Ishikawa (cell line): ENCODE measurements around the gene CD37.

Experiments used
- CEBPB ChIP-seq: IDR thresholded peaks from 2 replicates; pipeline ENCODE4 v1.6.1; 2012
- CREB1 ChIP-seq: IDR thresholded peaks from 2 replicates; pipeline ENCODE4 v1.6.1; 2012; ENCODE audit warnings: low read depth
- EGR1 ChIP-seq: IDR thresholded peaks from 2 replicates; pipeline ENCODE4 v1.6.1; 2012
- EP300 ChIP-seq: IDR thresholded peaks from 2 replicates; pipeline ENCODE4 v1.6.1; 2012; ENCODE audit warnings: borderline replicate concordance
- FOXM1 ChIP-seq: IDR thresholded peaks from 2 replicates; pipeline ENCODE4 v1.6.1; 2012; ENCODE audit warnings: low read depth, borderline replicate concordance
- MAX ChIP-seq: IDR thresholded peaks from 2 replicates; pipeline ENCODE4 v1.6.1; 2012
- NFIC ChIP-seq: IDR thresholded peaks from 2 replicates; pipeline ENCODE4 v1.6.1; 2012
- RAD21 ChIP-seq: IDR thresholded peaks from 2 replicates; pipeline ENCODE4 v1.6.1; 2012; ENCODE audit warnings: low read depth
- REST ChIP-seq: IDR thresholded peaks from 2 replicates; pipeline ENCODE4 v1.6.1; 2012; ENCODE audit warnings: low read depth, mild to moderate bottlenecking
- TAF1 ChIP-seq: IDR thresholded peaks from 2 replicates; pipeline ENCODE4 v1.6.1; 2012; ENCODE audit warnings: low read depth, mild to moderate bottlenecking
- TCF12 ChIP-seq: IDR thresholded peaks from 2 replicates; pipeline ENCODE4 v1.6.1; 2012; ENCODE audit warnings: low read depth
- TEAD4 ChIP-seq: IDR thresholded peaks from 2 replicates; pipeline ENCODE4 v1.6.1; 2012
- USF1 ChIP-seq: IDR thresholded peaks from 2 replicates; pipeline ENCODE4 v1.6.1; 2012
- YY1 ChIP-seq: IDR thresholded peaks from 2 replicates; pipeline ENCODE4 v1.6.1; 2012; ENCODE audit warnings: low read depth
- ZBTB7A ChIP-seq: IDR thresholded peaks from 2 replicates; pipeline ENCODE4 v1.6.1; 2012; ENCODE audit warnings: low read depth

The CD37 gene

GRCh38 chr19:49371184-49371583, 36.0 kb downstream of the CD37 start:
- no peak for TF ChIP-seq FOXM1
- no peak for TF ChIP-seq REST
- TF ChIP-seq CEBPB, result no peak
- no peak for TF ChIP-seq TAF1
- no peak for TF ChIP-seq CREB1
- TF ChIP-seq NFIC, result no peak

- no peak for TF ChIP-seq EP300
- TF ChIP-seq REST, result no peak
- no peak for TF ChIP-seq NFIC
- no peak for TF ChIP-seq YY1
- no peak for TF ChIP-seq CEBPB
- TF ChIP-seq RAD21, result no peak
- TF ChIP-seq TEAD4, result no peak
- TF ChIP-seq USF1, result no peak
Observed at GRCh38 chr19:49374665-49375434, 39.6 kb downstream of the CD37 start.

GRCh38 chr19:49378512-49378911, 43.3 kb downstream of the CD37 start:
- TF ChIP-seq CEBPB, result no peak
- TF ChIP-seq EGR1, result no peak
- no peak for TF ChIP-seq REST
- no peak for TF ChIP-seq EP300
- no peak for TF ChIP-seq TAF1

- no peak for TF ChIP-seq TCF12
- no peak for TF ChIP-seq CEBPB
- TF ChIP-seq CREB1, result no peak
- no peak for TF ChIP-seq TAF1
Observed at GRCh38 chr19:49380391-49380790, 45.2 kb downstream of the CD37 start.

GRCh38 chr19:49382639-49383038, 47.4 kb downstream of the CD37 start:
- TF ChIP-seq RAD21, result no peak

GRCh38 chr19:49383599-49383998, 48.4 kb downstream of the CD37 start:
- TF ChIP-seq TEAD4 (no peak), EGR1 (no peak), FOXM1 (no peak), ZBTB7A (no peak), EP300 (no peak), USF1 (no peak), REST (no peak), CEBPB (no peak), TCF12 (no peak), NFIC (no peak), TAF1 (no peak), MAX (no peak), YY1 (no peak), CREB1 (no peak), RAD21 (no peak)
